Hypothalamus (tissue), 51 donors: ENCODE data around the gene DNAJB13.
"Not testable (repeated sequence)": the region's sequence is repeated elsewhere in the genome, so short reads cannot be mapped to it uniquely, and the experiment has no call there.

Experiments used
- DNase-seq, 51 donors: peaks; one replicate each; lab custom pipeline; 2025; lab: John Stamatoyannopoulos, UW

Gene DNAJB13

GRCh38 chr11:73950869-73951710 is at the start of gene DNAJB13:
DNAJB13 (plus strand) TSS chr11:73951026; CDS start chr11:73951070, 44 bp downstream.
- DNase-seq: peak in 20 of 51 donors; percentile 3 to 50 (median 18)

- no peak for DNase-seq
These were observed 48.5 kb upstream of the DNAJB13 start for GRCh38 chr11:73902303-73902702.

- no peak for DNase-seq
These were observed 43.6 kb upstream of the DNAJB13 start for GRCh38 chr11:73907191-73907590.

- DNase-seq: no peak
These were observed 38.8 kb upstream of the DNAJB13 start for GRCh38 chr11:73912026-73912425.

- no peak for DNase-seq
These were observed 37.4 kb upstream of the DNAJB13 start for GRCh38 chr11:73913472-73913871.

- no peak for DNase-seq
These were observed 36.5 kb upstream of the DNAJB13 start for GRCh38 chr11:73914284-73914683.

GRCh38 chr11:73916435-73916834 is 34.4 kb upstream of the DNAJB13 start:
- DNase-seq: peak in 1 of 51 donors; percentile 51

- DNase-seq: peak in 1 of 51 donors; percentile 1
These were observed 29.6 kb upstream of the DNAJB13 start for GRCh38 chr11:73921180-73921579.

- no peak for DNase-seq
These were observed 21.4 kb upstream of the DNAJB13 start for GRCh38 chr11:73929388-73929787.

- peak in 25 of 51 donors; percentile 3 to 69 (median 33) for DNase-seq
These were observed 19.7 kb upstream of the DNAJB13 start for GRCh38 chr11:73931039-73931645.

- DNase-seq: no peak
These were observed 18.9 kb upstream of the DNAJB13 start for GRCh38 chr11:73931951-73932350.

- DNase-seq: no peak
These were observed 18.0 kb upstream of the DNAJB13 start for GRCh38 chr11:73932781-73933180.

GRCh38 chr11:73936047-73936446 is 14.8 kb upstream of the DNAJB13 start:
- not testable (repeated sequence) for DNase-seq

- DNase-seq: no peak
These were observed 11.7 kb upstream of the DNAJB13 start for GRCh38 chr11:73939096-73939495.

- no peak for DNase-seq
These were observed 9.8 kb upstream of the DNAJB13 start for GRCh38 chr11:73940801-73941570.

- no peak for DNase-seq
These were observed 8.8 kb upstream of the DNAJB13 start for GRCh38 chr11:73942010-73942409.

- DNase-seq: no peak
These were observed 6.7 kb upstream of the DNAJB13 start for GRCh38 chr11:73944085-73944484.

GRCh38 chr11:73944901-73945300 is 5.9 kb upstream of the DNAJB13 start:
- DNase-seq: no peak

- DNase-seq: no peak
These were observed 5.4 kb upstream of the DNAJB13 start for GRCh38 chr11:73945396-73945795.

GRCh38 chr11:73946798-73947458 is 3.9 kb upstream of the DNAJB13 start:
- no peak for DNase-seq

GRCh38 chr11:73949246-73949645 is 1.6 kb upstream of the DNAJB13 start:
- DNase-seq: no peak
